ENCODE data around the gene EAF1.

EAF1 gene

DNA sequence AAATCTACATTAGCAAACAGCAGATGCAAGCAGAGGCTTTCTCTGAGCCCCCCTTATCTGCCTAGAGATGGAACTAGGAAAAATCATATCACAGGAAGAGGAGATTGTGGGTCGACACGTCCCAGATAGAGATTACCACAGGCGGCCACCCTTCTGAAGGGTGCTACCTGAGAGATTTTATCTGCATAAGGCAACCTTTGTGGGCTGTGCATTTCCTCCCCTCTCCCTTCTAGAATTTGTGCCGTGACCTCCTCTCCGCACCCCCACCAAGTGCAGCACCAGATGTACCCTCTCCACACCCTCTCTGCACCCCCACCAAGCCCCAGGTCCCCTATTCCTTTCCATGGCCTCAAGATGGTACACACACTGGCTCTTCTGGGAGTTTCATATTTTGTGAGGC, 27.4 kb upstream of the EAF1 start:
- Mint-ChIP-seq H3K27me3 (ENCODE audit: low read depth, poor library complexity) (peaks cover 7% of the 10 kb centered on the region), H3K4me1 (no peaks in the 10 kb centered on the region), H3K36me3 (ENCODE audit: low read depth) (peaks cover 24% of the 10 kb centered on the region), H3K4me3 (no peak overlapping the region), H3K9me3 (peaks cover 37% of the 10 kb centered on the region), H3K27ac (no peak overlapping the region)
- no peak for TF ChIP-seq CTCF (IDR thresholded peaks at IDR 0.05)
- DNase-seq: no peak

DNA sequence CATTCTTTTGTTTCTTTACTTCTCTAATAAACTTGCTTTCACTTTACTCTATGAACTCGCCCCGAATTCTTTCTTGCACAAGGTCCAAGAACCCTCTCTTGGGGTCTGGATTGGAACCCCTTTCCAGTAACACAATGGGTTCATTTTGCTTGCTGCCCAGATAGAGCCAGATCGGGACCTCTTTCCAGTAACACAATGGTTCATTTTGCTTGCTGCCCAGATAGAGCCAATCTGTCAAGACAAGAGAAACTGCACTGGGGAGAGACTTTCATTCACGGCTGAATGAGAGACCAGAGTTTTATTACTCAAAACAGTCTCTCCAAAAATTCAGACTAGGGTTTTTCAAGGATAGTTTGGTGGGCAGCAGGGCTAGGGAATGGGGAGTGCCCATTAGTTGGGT, 25.5 kb upstream of the EAF1 start:
- no peaks in the 10 kb centered on the region for H3K4me1 Mint-ChIP-seq
- H3K27ac Mint-ChIP-seq: no peak overlapping the region
- DNase-seq: no peak
- no peak for TF ChIP-seq CTCF (IDR thresholded peaks at IDR 0.05)
- H3K9me3 Mint-ChIP-seq: peaks cover 17% of the 10 kb centered on the region
- H3K27me3 Mint-ChIP-seq (ENCODE audit: low read depth, poor library complexity): peaks cover 3% of the 10 kb centered on the region
- no peak overlapping the region for H3K4me3 Mint-ChIP-seq
- peaks cover 12% of the 10 kb centered on the region for H3K36me3 Mint-ChIP-seq (ENCODE audit: low read depth)

GRCh38 chr3:15403495-15403894, 23.9 kb upstream of the EAF1 start:
- DNase-seq: no peak
- Mint-ChIP-seq H3K27me3 (ENCODE audit: low read depth, poor library complexity) (no peaks in the 10 kb centered on the region), H3K9me3 (peaks cover 1% of the 10 kb centered on the region), H3K4me1 (no peaks in the 10 kb centered on the region), H3K36me3 (ENCODE audit: low read depth) (peaks cover 9% of the 10 kb centered on the region), H3K4me3 (no peak overlapping the region), H3K27ac (no peak overlapping the region)
- TF ChIP-seq CTCF (IDR thresholded peaks at IDR 0.05): no peak

DNA sequence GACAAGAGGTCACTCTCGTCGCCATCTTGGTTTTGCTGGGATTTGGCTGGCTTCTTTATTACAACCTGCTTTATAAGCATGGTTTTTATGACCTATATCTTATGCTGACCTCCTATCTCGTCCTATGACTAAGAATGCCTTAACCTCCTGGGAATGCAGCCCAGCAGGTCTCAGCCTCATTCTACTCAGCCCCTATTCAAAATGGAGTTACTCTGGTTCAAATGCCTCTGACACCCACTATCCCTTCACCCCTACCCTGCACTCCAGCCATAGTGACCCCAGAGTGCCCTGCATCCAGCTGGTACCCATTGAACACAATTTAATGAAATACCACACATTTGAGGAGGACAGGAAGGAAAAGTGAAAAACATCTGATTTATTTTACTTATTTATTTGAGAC, 23.4 kb upstream of the EAF1 start:
- H3K27ac Mint-ChIP-seq: no peak overlapping the region
- no peak overlapping the region for H3K4me3 Mint-ChIP-seq
- no peak for TF ChIP-seq CTCF (IDR thresholded peaks at IDR 0.05)
- H3K9me3 Mint-ChIP-seq: no peaks in the 10 kb centered on the region
- no peaks in the 10 kb centered on the region for H3K27me3 Mint-ChIP-seq (ENCODE audit: low read depth, poor library complexity)
- H3K36me3 Mint-ChIP-seq (ENCODE audit: low read depth): peaks cover 10% of the 10 kb centered on the region
- DNase-seq: no peak
- H3K4me1 Mint-ChIP-seq: no peaks in the 10 kb centered on the region

- Mint-ChIP-seq H3K9me3 (no peaks in the 10 kb centered on the region), H3K4me1 (no peaks in the 10 kb centered on the region), H3K27ac (no peak overlapping the region), H3K36me3 (ENCODE audit: low read depth) (peaks cover 14% of the 10 kb centered on the region), H3K27me3 (ENCODE audit: low read depth, poor library complexity) (no peaks in the 10 kb centered on the region), H3K4me3 (no peak overlapping the region)
- no peak for TF ChIP-seq CTCF (IDR thresholded peaks at IDR 0.05)
- no peak for DNase-seq
These were observed 22.6 kb upstream of the EAF1 start for GRCh38 chr3:15404767-15405166.

- Mint-ChIP-seq H3K9me3 (no peaks in the 10 kb centered on the region), H3K4me1 (no peaks in the 10 kb centered on the region), H3K4me3 (no peak overlapping the region), H3K27me3 (ENCODE audit: low read depth, poor library complexity) (no peaks in the 10 kb centered on the region), H3K27ac (no peak overlapping the region), H3K36me3 (ENCODE audit: low read depth) (peaks cover 17% of the 10 kb centered on the region)
- peak; percentile 63 for TF ChIP-seq CTCF (IDR thresholded peaks at IDR 0.05)
- no peak for DNase-seq
These were observed 21.8 kb upstream of the EAF1 start for GRCh38 chr3:15405448-15406050.
